22Rv1 (cell line): ENCODE results near the gene CNTN4.

Experiments
- ZFX ChIP-seq: fragments of 450-650 bp; IDR thresholded peaks from 2 replicates; pipeline ENCODE4 v1.6.1; 2017; ENCODE audit warnings: antibody characterized with exemption, borderline replicate concordance
- TF ChIP-seq, protein P1 (sequence below): fragments of 450-650 bp; IDR thresholded peaks from 2 replicates; pipeline ENCODE4 v1.5.1; 2017; ENCODE audit warnings: mild to moderate bottlenecking

DNA sequence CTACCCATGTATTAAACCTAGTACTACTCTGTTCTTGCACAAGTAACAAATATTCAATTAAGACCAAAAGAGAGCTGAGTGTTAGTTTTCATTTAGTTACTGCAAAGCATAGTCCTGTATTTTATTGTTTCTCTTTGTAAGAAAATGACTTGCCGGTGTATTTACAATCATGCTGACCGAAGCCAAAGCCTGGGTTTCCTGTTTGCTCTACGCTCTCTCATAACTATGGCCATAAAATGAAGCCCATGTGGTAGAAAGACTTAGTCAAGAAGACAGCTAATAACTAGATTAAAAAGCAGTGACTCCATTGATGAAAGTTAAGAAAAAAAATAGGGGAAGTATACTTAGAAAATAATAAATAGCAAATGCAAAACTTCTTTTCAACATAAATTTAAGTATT, 479.9 kb downstream of the CNTN4 start:
- TF ChIP-seq, protein P1, sequence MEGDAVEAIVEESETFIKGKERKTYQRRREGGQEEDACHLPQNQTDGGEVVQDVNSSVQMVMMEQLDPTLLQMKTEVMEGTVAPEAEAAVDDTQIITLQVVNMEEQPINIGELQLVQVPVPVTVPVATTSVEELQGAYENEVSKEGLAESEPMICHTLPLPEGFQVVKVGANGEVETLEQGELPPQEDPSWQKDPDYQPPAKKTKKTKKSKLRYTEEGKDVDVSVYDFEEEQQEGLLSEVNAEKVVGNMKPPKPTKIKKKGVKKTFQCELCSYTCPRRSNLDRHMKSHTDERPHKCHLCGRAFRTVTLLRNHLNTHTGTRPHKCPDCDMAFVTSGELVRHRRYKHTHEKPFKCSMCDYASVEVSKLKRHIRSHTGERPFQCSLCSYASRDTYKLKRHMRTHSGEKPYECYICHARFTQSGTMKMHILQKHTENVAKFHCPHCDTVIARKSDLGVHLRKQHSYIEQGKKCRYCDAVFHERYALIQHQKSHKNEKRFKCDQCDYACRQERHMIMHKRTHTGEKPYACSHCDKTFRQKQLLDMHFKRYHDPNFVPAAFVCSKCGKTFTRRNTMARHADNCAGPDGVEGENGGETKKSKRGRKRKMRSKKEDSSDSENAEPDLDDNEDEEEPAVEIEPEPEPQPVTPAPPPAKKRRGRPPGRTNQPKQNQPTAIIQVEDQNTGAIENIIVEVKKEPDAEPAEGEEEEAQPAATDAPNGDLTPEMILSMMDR, result no peak
- no peak for TF ChIP-seq ZFX
